HG03280 (cell line): Measurements from ENCODE around the gene HUS1B.
"Not testable (repeated sequence)": the region's sequence is repeated elsewhere in the genome, so short reads cannot be mapped to it uniquely, and the experiment has no call there.

Source experiments
- ATAC-seq: cut with Tn5 transposase; IDR thresholded peaks from one replicate; pipeline ENCODE4 v1.9.1; 2021; ENCODE audit warnings: mild to moderate bottlenecking, moderate library complexity; ENCODE audit not compliant: unreplicated experiment

The HUS1B gene

DNA sequence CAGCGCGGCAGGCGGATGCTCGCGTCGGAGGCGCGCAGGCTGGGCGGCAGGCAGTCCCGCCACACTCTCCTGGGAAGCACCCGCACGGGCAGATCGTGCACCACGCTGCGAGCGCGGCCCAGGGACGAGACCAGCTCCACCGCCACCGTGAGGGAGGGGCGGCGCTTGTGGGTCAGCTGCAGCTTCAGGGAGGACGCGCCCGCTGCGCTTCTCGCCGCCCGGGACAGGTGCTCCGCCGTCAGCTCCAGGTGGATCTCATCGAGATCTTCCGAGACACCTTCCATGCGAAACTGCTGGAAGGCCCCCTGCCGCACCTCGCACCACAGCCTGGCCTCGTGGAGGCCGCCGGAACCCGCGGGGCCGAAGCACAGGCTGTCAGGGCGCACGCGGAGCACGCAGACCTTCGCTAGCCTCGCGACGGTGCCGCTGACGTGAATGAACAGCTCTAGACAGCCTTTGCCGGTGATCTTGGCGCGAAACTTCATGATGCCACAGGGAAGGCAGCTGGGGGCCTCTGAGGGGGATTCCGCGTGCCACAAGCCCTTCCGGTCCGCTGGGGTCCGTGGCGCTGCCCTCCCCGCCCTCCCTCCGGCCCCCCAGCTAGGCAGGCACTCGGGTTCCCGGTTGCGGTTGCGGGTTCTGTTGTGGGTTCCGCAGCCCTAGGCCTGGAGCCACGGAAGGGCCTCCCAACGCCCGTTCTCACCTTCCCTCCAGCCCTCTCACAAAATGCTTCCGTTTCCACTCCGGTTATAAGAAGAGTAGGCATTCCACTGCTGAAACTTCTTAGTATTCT lies at the start of gene HUS1B:
TSS of gene HUS1B (minus strand) at position 641 of the 793 bp plus-strand sequence. CDS start at position 485, 156 bp downstream.
- ATAC-seq = no peak

DNA sequence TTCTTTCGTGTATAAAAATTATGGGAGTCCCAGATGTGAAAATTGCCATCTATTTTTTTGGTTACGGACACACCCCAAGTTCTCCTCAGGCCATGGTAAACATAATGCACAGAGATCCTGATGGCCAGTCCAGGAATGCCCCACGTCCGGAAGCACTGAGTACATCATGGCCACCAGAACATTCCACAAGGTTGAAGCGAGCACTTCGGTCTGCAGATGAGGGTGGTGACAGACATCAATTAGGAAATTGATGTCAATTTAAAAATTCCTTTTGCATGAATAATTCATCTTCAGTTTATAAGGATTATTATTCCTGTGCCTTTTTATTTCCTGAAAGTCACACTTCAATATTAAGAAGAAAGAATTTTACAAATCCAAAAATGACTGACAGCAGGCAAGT lies 49.2 kb upstream of the HUS1B start:
- no peak for ATAC-seq

- no peak for ATAC-seq
Measured at GRCh38 chr6:705047-705446, 48.1 kb upstream of the HUS1B start.

GRCh38 chr6:704046-704445 lies 47.1 kb upstream of the HUS1B start:
- ATAC-seq = no peak

DNA sequence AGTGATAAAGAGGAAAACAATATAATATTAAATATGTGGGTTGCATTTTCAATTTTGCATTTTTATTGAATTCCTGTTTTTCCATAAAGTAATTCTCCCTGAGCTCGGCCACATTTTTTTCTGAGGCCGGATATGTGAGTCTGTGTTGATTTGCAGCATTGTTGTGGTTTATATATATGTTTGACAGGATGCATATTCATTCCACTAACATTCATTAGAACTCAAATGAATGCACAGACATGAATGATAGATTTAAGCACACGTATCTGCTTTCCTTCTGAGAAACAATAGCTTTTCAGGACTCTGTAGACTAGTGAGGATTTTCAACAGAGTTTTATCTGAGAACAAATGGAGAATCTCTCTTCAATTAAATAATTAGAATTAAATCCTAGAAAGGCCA lies 46.7 kb upstream of the HUS1B start:
- no peak for ATAC-seq

GRCh38 chr6:701700-702479 lies 45.0 kb upstream of the HUS1B start:
- no peak for ATAC-seq

- ATAC-seq = no peak
Measured at GRCh38 chr6:701215-701614, 44.3 kb upstream of the HUS1B start.

DNA sequence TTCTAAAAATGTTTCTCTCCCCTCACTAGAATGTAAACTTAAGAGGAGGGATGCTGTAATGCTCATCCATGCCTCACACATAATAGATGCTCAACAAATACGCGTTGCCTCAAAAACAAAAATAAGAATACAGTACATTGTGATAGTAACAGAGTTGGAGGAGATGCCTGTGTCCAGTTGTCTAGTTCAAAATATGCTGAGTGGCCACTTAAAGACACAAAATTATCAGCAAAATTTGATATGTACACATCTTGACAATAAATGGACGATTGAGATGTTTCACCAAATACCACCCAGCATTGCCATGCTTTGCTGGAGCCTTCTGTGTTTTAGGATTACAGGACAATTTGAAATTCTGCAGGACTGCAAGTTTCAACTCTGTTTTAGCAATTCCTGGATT lies 43.6 kb upstream of the HUS1B start:
- no peak for ATAC-seq

DNA sequence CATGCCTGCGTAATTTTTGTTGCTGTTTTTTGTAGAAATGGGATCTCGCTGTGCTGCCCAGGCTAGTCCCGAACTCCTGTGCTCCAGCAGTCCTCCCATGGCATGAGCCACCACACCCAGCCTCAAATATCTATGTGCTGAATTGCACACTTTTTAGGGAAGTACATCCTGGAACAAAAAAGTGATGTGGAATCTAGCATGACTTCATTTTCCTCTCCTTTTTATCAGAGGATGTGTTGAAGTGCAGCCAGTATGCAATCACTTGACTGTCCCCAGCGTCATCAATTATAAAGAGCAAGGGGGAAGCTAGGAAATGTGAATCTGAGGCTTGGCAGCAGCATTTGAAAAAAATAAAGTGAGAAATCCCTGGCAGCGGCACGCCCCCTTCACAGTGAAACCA lies 42.4 kb upstream of the HUS1B start:
- ATAC-seq = no peak

DNA sequence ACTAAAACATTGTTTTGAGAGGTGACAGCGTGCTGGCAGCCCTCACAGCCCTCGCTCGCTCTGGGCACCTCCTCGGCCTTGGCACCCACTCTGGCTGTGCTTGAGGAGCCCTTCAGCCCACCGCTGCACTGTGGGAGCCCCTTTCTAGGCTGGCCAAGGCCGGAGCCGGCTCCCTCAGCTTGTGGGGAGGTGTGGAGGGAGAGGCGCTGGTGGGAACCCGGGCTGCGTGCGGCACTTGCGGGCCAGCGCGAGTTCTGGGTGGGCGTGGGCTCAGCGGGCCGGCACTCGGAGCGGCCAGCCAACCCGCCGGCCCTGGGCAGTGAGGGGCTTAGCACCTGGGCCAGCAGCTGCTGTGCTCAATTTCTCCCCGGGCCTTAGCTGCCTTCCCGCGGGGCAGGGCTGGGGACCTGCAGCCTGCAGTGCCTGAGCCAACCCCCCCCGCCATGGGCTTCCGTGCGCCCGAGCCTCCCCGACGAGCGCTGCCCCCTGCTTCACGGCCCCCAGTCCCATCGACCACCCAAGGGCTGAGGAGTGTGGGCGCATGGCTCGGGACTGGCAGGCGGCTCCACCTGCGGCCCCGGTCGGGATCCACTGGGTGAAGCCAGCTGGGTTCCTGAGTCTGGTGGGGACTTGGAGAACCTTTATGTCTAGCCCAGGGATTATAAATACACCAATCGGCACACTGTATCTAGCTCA lies 37.7 kb upstream of the HUS1B start:
- ATAC-seq = not testable (repeated sequence)

DNA sequence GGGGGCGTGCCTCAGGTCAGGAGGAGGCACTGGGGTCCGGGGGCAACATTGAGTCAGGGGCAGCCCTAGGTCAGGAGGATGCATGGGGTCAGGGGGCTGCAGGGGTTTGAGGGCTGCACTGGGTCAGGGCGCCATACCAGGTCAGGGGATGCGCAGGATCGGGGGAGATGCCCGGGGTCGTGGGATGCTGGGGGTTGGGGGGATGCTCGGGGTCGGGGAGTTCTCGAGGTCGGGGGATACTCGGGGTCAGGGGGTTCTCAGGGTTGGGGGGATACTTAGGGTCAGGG lies 36.8 kb upstream of the HUS1B start:
- ATAC-seq = no peak

DNA sequence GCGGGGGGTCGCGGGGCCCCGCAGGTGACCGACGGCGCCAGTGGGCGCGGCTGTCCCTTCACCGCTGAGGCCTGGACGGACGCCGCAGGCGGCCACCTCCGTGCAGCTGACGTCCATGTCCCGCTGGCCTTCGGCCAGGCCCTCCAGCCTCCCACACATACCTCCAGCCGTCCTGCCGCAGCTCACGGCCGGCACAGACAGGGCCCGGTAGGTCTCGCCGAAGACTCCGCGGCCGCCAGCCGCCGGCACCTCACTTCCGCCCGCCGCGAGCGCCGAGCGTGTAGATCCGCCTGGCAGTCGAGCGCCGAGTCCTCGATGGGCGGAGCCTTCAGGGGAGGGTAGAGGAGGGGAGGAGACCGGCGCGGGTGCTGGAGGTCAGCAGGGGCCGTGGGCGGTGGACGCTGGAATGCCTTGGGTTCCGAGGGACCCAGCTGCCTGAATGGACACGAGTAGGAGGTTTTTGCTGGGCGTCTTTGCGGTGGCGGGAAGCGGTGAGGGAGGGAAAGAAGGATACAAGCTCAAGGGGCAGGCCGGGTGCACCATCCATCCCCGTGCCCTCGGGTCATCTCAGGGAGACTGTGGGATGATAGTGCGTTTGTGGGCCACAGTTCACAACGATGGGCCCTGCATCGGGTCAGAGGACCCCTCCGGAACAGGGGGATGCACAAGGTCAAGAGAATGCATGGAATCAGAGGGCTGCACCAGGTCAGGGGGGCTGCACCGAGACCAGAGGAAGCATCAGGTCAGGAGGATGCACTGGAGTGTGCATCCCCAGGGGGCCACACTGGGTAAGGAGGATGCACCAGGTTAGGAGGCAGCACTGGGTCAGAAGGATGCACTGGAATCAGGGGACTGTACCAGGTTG lies 36.2 kb upstream of the HUS1B start, which contains the start of gene EXOC2:
TSS of gene EXOC2 (minus strand) at position 282 of the 865 bp plus-strand sequence. CDS start 55,321 bp downstream, outside the sequence.
- ATAC-seq = peak; percentile 90

- peak; percentile 60 for ATAC-seq
Measured at GRCh38 chr6:692356-692851, 35.5 kb upstream of the HUS1B start.

- no peak for ATAC-seq
Measured at GRCh38 chr6:689223-689622, 32.3 kb upstream of the HUS1B start.

DNA sequence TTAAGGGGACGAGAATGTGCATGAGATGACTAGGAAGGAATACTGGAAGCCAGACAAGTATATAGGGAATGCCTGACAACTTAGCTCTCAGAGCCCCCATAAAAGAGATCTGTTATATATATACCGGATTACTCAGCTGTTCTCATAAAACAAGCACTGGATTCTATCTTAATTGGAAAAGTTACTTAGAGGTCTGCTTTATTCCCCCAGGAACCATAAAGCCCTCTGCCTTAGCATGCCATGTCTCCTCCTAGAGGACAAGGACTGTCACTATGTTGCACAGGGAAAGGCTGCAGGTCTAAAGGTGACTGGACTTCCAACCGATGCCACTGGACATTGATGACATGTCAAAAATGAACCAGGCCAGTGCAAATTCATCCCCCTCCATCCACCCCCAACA lies 29.6 kb upstream of the HUS1B start:
- ATAC-seq = no peak

DNA sequence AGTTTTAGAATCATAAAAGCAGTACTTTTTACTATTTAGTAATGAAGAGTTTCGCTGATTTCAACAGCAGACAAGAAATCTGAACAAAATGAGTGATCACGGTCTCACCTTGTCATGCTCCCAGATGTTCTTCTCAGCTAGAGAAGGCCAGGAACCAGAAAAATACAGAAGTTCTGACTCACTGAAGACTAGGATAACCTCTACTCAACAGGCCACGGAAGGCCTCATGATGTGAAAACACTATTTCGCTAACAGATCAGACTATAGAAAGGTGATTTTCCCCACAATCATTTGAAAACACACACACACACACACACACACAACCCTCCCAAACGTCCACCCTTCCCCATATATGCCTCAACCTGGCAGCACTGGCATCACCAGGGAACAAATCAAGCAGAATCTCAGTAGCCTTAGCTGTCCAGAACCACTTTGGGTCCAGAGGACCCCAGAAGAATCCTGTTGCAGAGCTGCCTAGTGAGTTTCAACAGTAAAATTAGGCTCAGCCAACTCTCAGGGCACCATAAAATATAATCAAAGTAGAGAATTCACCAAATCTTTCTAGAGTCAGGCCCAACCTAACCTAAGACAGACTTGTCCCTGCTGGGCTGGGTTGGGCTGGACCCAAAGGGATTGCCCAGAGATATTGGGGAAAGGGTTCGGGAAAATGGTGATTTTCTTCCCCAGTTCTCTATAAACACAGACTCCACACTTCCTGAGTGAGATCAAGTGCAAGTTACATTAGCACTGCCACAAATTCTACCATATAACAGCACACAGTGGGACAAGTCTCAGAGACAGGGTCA lies 28.1 kb upstream of the HUS1B start:
- ATAC-seq = peak; percentile 83

- no peak for ATAC-seq
Measured at GRCh38 chr6:683742-684440, 27.0 kb upstream of the HUS1B start.

- no peak for ATAC-seq
Measured at GRCh38 chr6:680666-681340, 23.9 kb upstream of the HUS1B start.

DNA sequence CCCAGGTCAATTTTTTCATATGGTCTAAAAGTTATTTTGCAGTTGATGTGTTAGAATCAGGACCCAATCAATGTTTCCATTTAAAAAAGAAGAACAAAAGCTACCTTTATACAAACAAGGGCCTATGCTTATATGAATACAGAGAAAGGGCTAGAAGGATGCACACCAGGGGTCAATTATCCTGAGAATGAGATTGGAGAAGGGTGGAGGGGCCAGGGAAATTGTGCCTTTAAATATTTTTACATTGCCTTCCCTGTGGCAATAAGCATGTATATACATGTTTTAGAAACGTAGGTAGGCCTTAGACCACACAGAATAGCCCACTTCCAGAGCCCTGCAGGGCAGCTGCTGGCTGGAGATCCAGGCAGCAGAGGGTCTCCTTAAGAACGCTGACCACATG lies 23.4 kb upstream of the HUS1B start:
- ATAC-seq = no peak
